K562 (cell line): ENCODE measurements around the gene DNMT3A. TPM values are rescaled to one million over a fixed set of nuclear protein-coding genes. Genes with fewer than 3 reads are reported as not detected.

Source experiments
- CBFB ChIP-seq: sonication (generic); formaldehyde crosslinking; IDR thresholded peaks from 2 replicates; pipeline ENCODE4 v1.4.0; 2020; ENCODE audit warnings: mild to moderate bottlenecking, missing genetic modification reagents
- E2F3 ChIP-seq: fragments of 250-450 bp; sonication (Bioruptor Pico); IDR thresholded peaks from 2 replicates; pipeline ENCODE4 v1.4.0; 2020; ENCODE audit warnings: mild to moderate bottlenecking
- HNRNPH1 ChIP-seq: fragments of 200-400 bp; formaldehyde crosslinking; optimal IDR thresholded peaks from 2 replicates; pipeline ENCODE3; 2017; ENCODE audit warnings: low read depth, mild to moderate bottlenecking, low read length, moderate library complexity
- MXI1 ChIP-seq: IDR thresholded peaks from 2 replicates; pipeline ENCODE4 v1.6.1; 2011; ENCODE audit warnings: low read depth, mild to moderate bottlenecking, improper control_type of control experiment, low read length
- POLR3A ChIP-seq: IDR thresholded peaks from 2 replicates; pipeline ENCODE4 v1.6.1; 2011; ENCODE audit warnings: borderline replicate concordance, mild to moderate bottlenecking, moderate library complexity; ENCODE audit not compliant: insufficient read length, insufficient read depth; ENCODE audit errors: extremely low read depth
- RBM17 ChIP-seq: fragments of 200-400 bp; formaldehyde crosslinking; IDR thresholded peaks from 2 replicates; pipeline ENCODE4 v1.6.1; 2017; ENCODE audit warnings: low read depth, mild to moderate bottlenecking, low read length, borderline replicate concordance
- USF1 ChIP-seq: sonication (generic); formaldehyde crosslinking; IDR thresholded peaks from 2 replicates; pipeline ENCODE4 v1.9.0; 2022; ENCODE audit warnings: mild to moderate bottlenecking, missing genetic modification reagents
- ZFP91 ChIP-seq: sonication (generic); formaldehyde crosslinking; IDR thresholded peaks from 2 replicates; pipeline ENCODE4 v1.8.0; 2022; ENCODE audit warnings: mild to moderate bottlenecking, missing genetic modification reagents
- ZNF592 ChIP-seq: fragments of 450-650 bp; IDR thresholded peaks from 2 replicates; pipeline ENCODE4 v1.6.1; 2017; ENCODE audit warnings: antibody characterized with exemption, mild to moderate bottlenecking
- ZNF707 ChIP-seq: fragments of 250-450 bp; sonication (Bioruptor Pico); conservative IDR thresholded peaks from 2 replicates; pipeline ENCODE4 v1.8.0; 2022; ENCODE audit warnings: inconsistent platforms, mild to moderate bottlenecking, moderate library complexity
- polyA plus RNA-seq, 8 experiments: library from polyadenylated mRNA; depleted of rRNA in 4 of 8; stranded (reverse) in 5 of 8; unstranded in 3 of 8; fragments of >200 nt; fragmentation: Nextera tagmentation in 2 of 8; fragmentation: Illumina TruSeq in 1 of 8; extraction: Ambion mirVana in 2 of 8; extraction: Trizol in 1 of 8; gene quantifications; 2 replicates each; pipeline versions ENCODE4 v1.2.1 to v1.2.3, GENCODE V29; 2011 to 2014; ENCODE audit warnings: inconsistent platforms in 1 of 8, missing spikeins in 1 of 8
- total RNA-seq, 7 experiments: library from RNA; depleted of rRNA in 6 of 7; stranded (reverse); fragments of >200 nt in 6 of 7; fragmentation: Illumina TruSeq in 2 of 7; extraction: Trizol in 2 of 7; gene quantifications; 2 replicates each; pipeline versions ENCODE4 v1.2.1 to v1.2.3, GENCODE V29; 2011 to 2021; ENCODE audit warnings: low replicate concordance in 1 of 7

Gene DNMT3A
- total and polyA plus RNA-seq, 9 of the 15 experiments (the other 6 are each of a cell fraction or from before 2014, with no cell fraction given) = 3.0 to 16.0 (median 6.1) TPM

GRCh38 chr2:25323042-25323514 lies 18.6 kb downstream of the DNMT3A start (continued):
- TF ChIP-seq ZNF592 = no peak
- TF ChIP-seq ZFP91 (CRISPR knock-in tag) = no peak
- no peak for TF ChIP-seq POLR3A
- no peak for TF ChIP-seq CBFB
- TF ChIP-seq ZNF707 = no peak
- TF ChIP-seq USF1 (CRISPR knock-in tag) = peak; percentile 93
- no peak for TF ChIP-seq HNRNPH1
- no peak for TF ChIP-seq RBM17
- TF ChIP-seq E2F3 (CRISPR knock-in tag) = no peak
- no peak for TF ChIP-seq MXI1
